H9 (cell line): Measurements from ENCODE around the gene DPP6. TPM values are rescaled to one million over a fixed set of nuclear protein-coding genes. Genes with fewer than 3 reads are reported as not detected.

Experiments used
- DNase-seq: peaks from one replicate; pipeline ENCODE4 v3.0.0-alpha.2; 2017
- H2AFZ ChIP-seq: one replicate; pipeline ENCODE4 v1.6.1; 2013; ENCODE audit warnings: mild to moderate bottlenecking, low read length, control low read depth, moderate library complexity
- H2AK5ac ChIP-seq: 2 replicates; pipeline ENCODE4 v1.6.1; 2013; ENCODE audit warnings: low read length, control low read depth, mixed read lengths; ENCODE audit not compliant: insufficient read length
- H2BK120ac ChIP-seq: one replicate; pipeline ENCODE4 v1.6.1; 2013; ENCODE audit warnings: low read depth, mild to moderate bottlenecking, low read length, control low read depth, inconsistent platforms; ENCODE audit not compliant: poor library complexity, severe bottlenecking
- H2BK12ac ChIP-seq: 2 replicates; pipeline ENCODE4 v1.6.1; 2013; ENCODE audit warnings: low read length, control low read depth, mixed read lengths, low read depth; ENCODE audit not compliant: insufficient read length
- H2BK15ac ChIP-seq: 2 replicates; pipeline ENCODE4 v1.6.1; 2013; ENCODE audit warnings: low read depth, low read length, control low read depth
- H2BK20ac ChIP-seq: one replicate; pipeline ENCODE4 v1.6.1; 2013; ENCODE audit warnings: low read depth, mild to moderate bottlenecking, low read length, control low read depth, inconsistent platforms; ENCODE audit not compliant: poor library complexity, severe bottlenecking
- H2BK5ac ChIP-seq: 2 replicates; pipeline ENCODE4 v1.6.1; 2013; ENCODE audit warnings: low read length, control low read depth, mixed read lengths; ENCODE audit not compliant: insufficient read length
- H3K14ac ChIP-seq: 2 replicates; pipeline ENCODE4 v1.6.1; 2013; ENCODE audit warnings: low read length, control low read depth; ENCODE audit not compliant: insufficient read depth
- H3K18ac ChIP-seq: 2 replicates; pipeline ENCODE4 v1.6.1; 2013; ENCODE audit warnings: low read depth, mild to moderate bottlenecking, mixed read lengths, low read length, control low read depth; ENCODE audit not compliant: insufficient read length
- H3K23ac ChIP-seq: 2 replicates; pipeline ENCODE4 v1.6.1; 2013; ENCODE audit warnings: low read length, control low read depth, mixed read lengths, low read depth; ENCODE audit not compliant: insufficient read length
- H3K23me2 ChIP-seq: 2 replicates; pipeline ENCODE4 v1.6.1; 2013; ENCODE audit warnings: low read depth, mild to moderate bottlenecking, mixed read lengths, low read length, control low read depth; ENCODE audit not compliant: insufficient read length, poor library complexity, severe bottlenecking
- H3K27ac ChIP-seq: 2 replicates; pipeline ENCODE4 v1.5.1; 2013; ENCODE audit warnings: low read length, control low read depth, mixed read lengths, low read depth; ENCODE audit not compliant: insufficient read length
- H3K27me3 ChIP-seq: 2 replicates; pipeline ENCODE4 v1.6.1; 2013; ENCODE audit warnings: low read length, control low read depth, inconsistent platforms; ENCODE audit not compliant: insufficient read depth
- H3K4ac ChIP-seq: 2 replicates; pipeline ENCODE4 v1.6.1; 2013; ENCODE audit warnings: low read depth, mild to moderate bottlenecking, control low read depth, inconsistent platforms, low read length, moderate library complexity
- H3K4me1 ChIP-seq: 2 replicates; pipeline ENCODE4 v1.6.1; 2013; ENCODE audit warnings: low read length, control low read depth, inconsistent platforms; ENCODE audit not compliant: insufficient read depth
- H3K4me2 ChIP-seq: 2 replicates; pipeline ENCODE4 v1.6.1; 2013; ENCODE audit warnings: low read length, control low read depth, mixed read lengths; ENCODE audit not compliant: insufficient read length, insufficient read depth
- H3K56ac ChIP-seq: 2 replicates; pipeline ENCODE4 v1.6.1; 2013; ENCODE audit warnings: low read depth, mild to moderate bottlenecking, mixed read lengths, low read length, control low read depth; ENCODE audit not compliant: insufficient read length
- H3K79me1 ChIP-seq: 2 replicates; pipeline ENCODE4 v1.6.1; 2013; ENCODE audit warnings: low read depth, mild to moderate bottlenecking, moderate library complexity, low read length, control low read depth, inconsistent platforms; ENCODE audit not compliant: insufficient read depth, poor library complexity, severe bottlenecking
- H3K79me2 ChIP-seq: 2 replicates; pipeline ENCODE4 v1.6.1; 2013; ENCODE audit warnings: low read length, control low read depth, inconsistent platforms; ENCODE audit not compliant: insufficient read depth
- H3K9ac ChIP-seq: 2 replicates; pipeline ENCODE4 v1.6.1; 2013; ENCODE audit warnings: low read length, control low read depth, mixed read lengths; ENCODE audit not compliant: insufficient read length; ENCODE audit errors: extremely low read depth
- H3K9me3 ChIP-seq: one replicate; pipeline ENCODE4 v1.6.1; 2013; ENCODE audit warnings: low read depth, low read length, inconsistent platforms; ENCODE audit not compliant: control insufficient read depth
- H3T11ph ChIP-seq: one replicate; pipeline ENCODE4 v1.6.1; 2013; ENCODE audit warnings: mild to moderate bottlenecking, low read length, control low read depth, inconsistent platforms
- H4K20me1 ChIP-seq: one replicate; pipeline ENCODE4 v1.6.1; 2013; ENCODE audit not compliant: control insufficient read depth, insufficient read length, insufficient read depth
- H4K5ac ChIP-seq: 2 replicates; pipeline ENCODE4 v1.6.1; 2013; ENCODE audit warnings: low read depth, mild to moderate bottlenecking, mixed read lengths, low read length, control low read depth; ENCODE audit not compliant: insufficient read length
- H4K8ac ChIP-seq: replicated peaks from 2 replicates; pipeline ENCODE4 v1.6.1; 2013; ENCODE audit warnings: low read length, control low read depth, mixed read lengths, low read depth; ENCODE audit not compliant: insufficient read length
- H4K91ac ChIP-seq: 2 replicates; pipeline ENCODE4 v1.6.1; 2013; ENCODE audit warnings: low read depth, mild to moderate bottlenecking, moderate library complexity, mixed read lengths, low read length, control low read depth; ENCODE audit not compliant: insufficient read length
- H3K27ac Mint-ChIP-seq, 3 experiments: 2 replicates in 2 of 3; 3 replicates in 1 of 3; pipeline ENCODE4 v1.8.0; 2020 to 2021; ENCODE audit warnings: mixed read lengths in 3 of 3, mild to moderate bottlenecking in 1 of 3, moderate library complexity in 1 of 3
- H3K27me3 Mint-ChIP-seq: 2 replicates; pipeline ENCODE4 v1.8.0; 2021; ENCODE audit warnings: low read depth, mild to moderate bottlenecking, moderate library complexity, mixed read lengths
- H3K36me3 Mint-ChIP-seq, 3 experiments: 2 replicates in 2 of 3; 3 replicates in 1 of 3; pipeline ENCODE4 v1.8.0; 2020 to 2021; ENCODE audit warnings: low read depth in 3 of 3, mixed read lengths in 3 of 3; ENCODE audit not compliant: insufficient read depth in 1 of 3
- H3K4me1 Mint-ChIP-seq, 2 experiments: 2 replicates each; pipeline ENCODE4 v1.8.0; 2020; ENCODE audit warnings: mixed read lengths in 2 of 2
- H3K4me3 Mint-ChIP-seq, 2 experiments: 2 replicates in 1 of 2; 3 replicates in 1 of 2; pipeline ENCODE4 v1.8.0; 2020 to 2021; ENCODE audit warnings: mild to moderate bottlenecking in 2 of 2, mixed read lengths in 2 of 2, moderate library complexity in 1 of 2
- H3K9me3 Mint-ChIP-seq, 2 experiments: 2 replicates in 1 of 2; 3 replicates in 1 of 2; pipeline ENCODE4 v1.8.0; 2020; ENCODE audit warnings: mild to moderate bottlenecking in 2 of 2, mixed read lengths in 2 of 2, moderate library complexity in 1 of 2
- WGBS: extraction: QIAGEN DNeasy Blood & Tissue Kit; methylation state at CpG from one replicate; pipeline ENCODE4 v1.1.7; 2013; ENCODE audit warnings: missing lambda C conversion rate, low lambda C conversion rate, mixed read lengths; ENCODE audit not compliant: insufficient read length; ENCODE audit errors: extremely low coverage; 5-methylcytosine and 5-hydroxymethylcytosine counted together
- total RNA-seq: library from RNA; stranded (reverse); gene quantifications from 2 replicates; pipeline ENCODE4 v1.2.1, GENCODE V29; 2021
- TF ChIP-seq, protein P1 (sequence below): fragments of 200-600 bp; sonication (generic); conservative IDR thresholded peaks from 3 replicates; pipeline ENCODE4 v1.8.0; 2021; ENCODE audit warnings: antibody characterized with exemption, mild to moderate bottlenecking

Gene DPP6
- total RNA-seq, 1 experiment from 2014 or later: 4.5 TPM

DNA sequence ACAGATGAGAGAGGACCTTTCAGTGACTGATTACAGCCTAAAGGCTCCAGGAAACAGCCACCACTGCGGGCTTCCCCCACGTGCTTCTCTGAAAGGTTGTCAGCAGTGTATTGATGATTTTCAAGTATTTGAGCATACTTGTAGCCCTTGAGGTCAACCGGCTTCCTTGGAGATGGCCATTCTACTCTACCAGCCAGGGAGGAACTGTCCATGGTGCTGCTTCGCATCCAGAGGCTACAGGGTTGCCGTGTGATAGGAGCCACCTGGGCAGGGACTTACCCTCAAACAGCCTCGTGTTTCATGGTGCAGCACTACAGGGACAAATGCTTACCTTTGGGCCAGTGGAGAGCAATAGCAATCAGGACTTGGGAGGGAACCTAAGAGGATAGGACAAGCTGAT is 179.5 kb downstream of the DPP6 start:
- Histone ChIP-seq H3K27ac (no peak overlapping the region), H2BK5ac (no peak overlapping the region), H3T11ph (no peak overlapping the region), H3K9me3 (no peaks in the 10 kb centered on the region), H2AK5ac (no peak overlapping the region), H3K4ac (no peak overlapping the region), H3K4me1 (no peaks in the 10 kb centered on the region), H3K4me2 (no peak overlapping the region), H4K91ac (no peak overlapping the region), H3K23ac (no peak overlapping the region), H3K56ac (no peak overlapping the region), H3K18ac (no peak overlapping the region), H3K27me3 (no peaks in the 10 kb centered on the region; the same call in 1 of the 2 replicates), H2AFZ (no peak overlapping the region), H4K20me1 (no peaks in the 10 kb centered on the region), H2BK20ac (no peak overlapping the region), H4K8ac (no peak overlapping the region), H3K14ac (no peak overlapping the region), H2BK120ac (no peak overlapping the region), H4K5ac (no peak overlapping the region), H2BK12ac (no peak overlapping the region), H2BK15ac (no peak overlapping the region), H3K79me2 (no peaks in the 10 kb centered on the region), H3K79me1 (no peaks in the 10 kb centered on the region), H3K23me2 (no peaks in the 10 kb centered on the region), H3K9ac (no peak overlapping the region)
- no peaks in the 10 kb centered on the region for H3K9me3 Mint-ChIP-seq
- DNase-seq: peak; percentile 73
- H3K36me3 Mint-ChIP-seq: no peaks in the 10 kb centered on the region
- TF ChIP-seq, protein P1, sequence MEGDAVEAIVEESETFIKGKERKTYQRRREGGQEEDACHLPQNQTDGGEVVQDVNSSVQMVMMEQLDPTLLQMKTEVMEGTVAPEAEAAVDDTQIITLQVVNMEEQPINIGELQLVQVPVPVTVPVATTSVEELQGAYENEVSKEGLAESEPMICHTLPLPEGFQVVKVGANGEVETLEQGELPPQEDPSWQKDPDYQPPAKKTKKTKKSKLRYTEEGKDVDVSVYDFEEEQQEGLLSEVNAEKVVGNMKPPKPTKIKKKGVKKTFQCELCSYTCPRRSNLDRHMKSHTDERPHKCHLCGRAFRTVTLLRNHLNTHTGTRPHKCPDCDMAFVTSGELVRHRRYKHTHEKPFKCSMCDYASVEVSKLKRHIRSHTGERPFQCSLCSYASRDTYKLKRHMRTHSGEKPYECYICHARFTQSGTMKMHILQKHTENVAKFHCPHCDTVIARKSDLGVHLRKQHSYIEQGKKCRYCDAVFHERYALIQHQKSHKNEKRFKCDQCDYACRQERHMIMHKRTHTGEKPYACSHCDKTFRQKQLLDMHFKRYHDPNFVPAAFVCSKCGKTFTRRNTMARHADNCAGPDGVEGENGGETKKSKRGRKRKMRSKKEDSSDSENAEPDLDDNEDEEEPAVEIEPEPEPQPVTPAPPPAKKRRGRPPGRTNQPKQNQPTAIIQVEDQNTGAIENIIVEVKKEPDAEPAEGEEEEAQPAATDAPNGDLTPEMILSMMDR: no peak
- no peaks in the 10 kb centered on the region for H3K27me3 Mint-ChIP-seq
- no peak overlapping the region for H3K27ac Mint-ChIP-seq
- H3K4me1 Mint-ChIP-seq: no peaks in the 10 kb centered on the region
- H3K4me3 Mint-ChIP-seq: no peak overlapping the region
- no CpG with 5 or more reads among the region's 6 CpGs for WGBS
